Neuron (in vitro differentiated cells): ENCODE results near the gene SLC30A1.
"Not testable (repeated sequence)": the region's sequence is repeated elsewhere in the genome, so short reads cannot be mapped to it uniquely, and the experiment has no call there.

Source experiments
- H2AFZ ChIP-seq: one replicate; pipeline ENCODE4 v1.6.1; 2013; ENCODE audit warnings: low read depth, mild to moderate bottlenecking, inconsistent platforms, low read length, moderate library complexity
- H3K27me3 ChIP-seq: one replicate; pipeline ENCODE4 v1.6.1; 2013; ENCODE audit warnings: low read length; ENCODE audit not compliant: insufficient read depth
- H3K36me3 ChIP-seq: one replicate; pipeline ENCODE4 v1.6.1; 2013; ENCODE audit warnings: low read length; ENCODE audit not compliant: insufficient read depth
- H3K4me1 ChIP-seq: one replicate; pipeline ENCODE4 v1.6.1; 2013; ENCODE audit warnings: low read length; ENCODE audit not compliant: insufficient read depth
- H3K4me3 ChIP-seq: 2 replicates; pipeline ENCODE4 v1.5.1; 2013; ENCODE audit warnings: mild to moderate bottlenecking, low read length, moderate library complexity
- H3K9me3 ChIP-seq: one replicate; pipeline ENCODE4 v1.6.1; 2013; ENCODE audit warnings: low read length

The SLC30A1 gene

DNA sequence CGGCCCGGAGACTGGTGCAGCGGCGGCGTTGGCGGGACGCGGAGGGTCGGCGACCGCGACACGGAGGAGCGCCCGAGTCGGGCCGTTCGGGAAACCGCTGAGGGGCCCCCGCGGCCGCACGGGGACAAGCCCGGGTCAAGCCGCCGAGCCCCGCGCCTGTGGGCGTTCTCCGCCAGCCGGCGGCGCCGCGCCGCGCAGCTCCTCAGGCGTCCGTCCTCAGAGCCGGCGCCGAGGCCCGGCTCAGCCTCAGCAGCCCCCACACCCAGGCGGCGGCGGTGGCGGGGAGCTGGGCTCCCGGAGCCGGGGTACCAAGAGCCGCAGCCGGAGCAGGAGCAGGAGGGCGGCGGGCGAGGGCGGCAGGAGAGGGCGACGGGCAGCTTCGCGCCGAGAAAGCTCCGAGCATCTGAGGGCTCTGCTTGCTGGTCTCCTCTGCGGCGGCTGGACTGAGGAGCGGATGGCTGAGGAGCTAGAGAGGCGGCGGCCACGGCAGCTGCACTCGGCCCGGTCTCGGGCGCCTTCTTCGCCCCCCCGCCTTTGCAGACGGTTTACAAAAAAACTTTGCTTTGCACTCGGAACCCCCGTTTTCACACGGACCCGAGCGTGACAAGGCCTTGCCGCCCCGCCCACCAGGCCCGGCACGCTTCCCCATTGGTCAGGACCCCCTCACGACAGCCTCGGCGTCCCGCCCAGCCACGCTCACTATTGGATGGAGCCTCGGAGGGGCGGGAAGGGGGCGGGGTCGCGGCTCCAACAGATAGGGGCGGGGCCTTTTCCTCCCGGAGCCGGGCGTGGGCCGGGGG is at the start of gene SLC30A1:
Gene SLC30A1 (minus strand): TSS at position 522 of the 800 bp plus-strand sequence. CDS start 549 bp downstream, outside the sequence.
- Histone ChIP-seq H3K36me3 (peaks cover 15% of the 10 kb centered on the region), H3K4me3 (peak within 1 kb of the TSS; percentile 93), H3K4me1 (peaks cover 33% of the 10 kb centered on the region), H3K9me3 (no peaks in the 10 kb centered on the region), H3K27me3 (peaks cover 15% of the 10 kb centered on the region), H2AFZ (peak within 1 kb of the TSS; percentile 74)

DNA sequence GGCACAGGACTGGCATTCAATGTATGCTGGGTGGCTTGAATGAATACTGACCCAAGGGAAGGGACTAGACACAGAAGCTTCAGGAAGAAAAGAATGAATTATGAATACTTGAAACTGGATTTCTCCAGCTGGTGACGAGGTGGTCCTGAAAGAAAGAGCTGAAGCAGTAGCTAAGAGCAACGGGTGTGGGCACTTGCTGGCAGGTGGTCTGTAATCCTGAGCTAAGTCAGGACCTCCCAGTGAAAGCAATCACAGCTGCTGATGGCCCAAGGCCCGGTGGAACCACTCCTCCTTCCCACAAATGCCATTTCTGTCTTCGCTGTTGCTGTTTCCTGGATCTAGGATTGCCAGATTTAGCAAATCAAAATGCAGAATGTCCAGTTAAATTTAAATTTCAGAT is 49.5 kb upstream of the SLC30A1 start:
- no peak overlapping the region for H3K4me3 ChIP-seq
- no peaks in the 10 kb centered on the region for H3K9me3 ChIP-seq
- H3K4me1 ChIP-seq: peaks cover 3% of the 10 kb centered on the region
- no peak overlapping the region for H2AFZ ChIP-seq
- H3K36me3 ChIP-seq: no peaks in the 10 kb centered on the region
- peaks cover 6% of the 10 kb centered on the region for H3K27me3 ChIP-seq

DNA sequence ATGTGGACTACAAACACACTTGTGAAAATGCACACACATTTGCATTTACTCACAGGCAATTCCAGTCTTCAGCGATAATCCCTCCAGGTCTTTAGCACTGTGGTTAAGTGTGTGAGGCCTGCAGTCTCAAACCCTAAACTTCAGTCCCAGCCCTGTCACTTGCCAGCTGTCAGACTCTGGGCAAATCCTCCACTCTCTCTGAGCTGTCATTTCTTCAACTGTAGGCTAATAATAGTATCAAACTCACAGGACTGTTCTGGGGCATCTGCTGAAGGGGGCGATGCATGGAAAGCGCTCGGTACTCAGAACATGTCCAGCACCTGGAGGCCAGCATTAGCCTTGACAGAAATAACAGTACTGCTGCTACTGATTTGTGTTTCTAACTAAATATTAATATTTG is 48.3 kb upstream of the SLC30A1 start:
- H3K27me3 ChIP-seq: peaks cover 6% of the 10 kb centered on the region
- H3K36me3 ChIP-seq: no peaks in the 10 kb centered on the region
- no peaks in the 10 kb centered on the region for H3K4me1 ChIP-seq
- no peak overlapping the region for H3K4me3 ChIP-seq
- no peaks in the 10 kb centered on the region for H3K9me3 ChIP-seq
- no peak overlapping the region for H2AFZ ChIP-seq

DNA sequence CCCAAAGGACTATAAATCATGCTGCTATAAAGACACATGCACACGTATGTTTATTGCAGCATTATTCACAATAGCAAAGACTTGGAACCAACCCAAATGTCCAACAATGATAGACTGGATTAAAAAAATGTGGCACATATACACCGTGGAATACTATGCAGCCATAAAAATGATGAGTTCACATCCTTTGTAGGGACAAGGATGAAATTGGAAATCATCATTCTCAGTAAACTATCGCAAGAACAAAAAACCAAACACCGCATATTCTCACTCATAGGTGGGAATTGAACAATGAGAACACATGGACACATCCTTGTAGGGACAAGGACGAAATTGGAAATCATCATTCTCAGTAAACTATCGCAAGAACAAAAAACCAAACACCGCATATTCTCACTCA is 46.9 kb upstream of the SLC30A1 start:
- H2AFZ ChIP-seq, H3K27me3 ChIP-seq, H3K9me3 ChIP-seq, H3K4me1 ChIP-seq, H3K4me3 ChIP-seq, H3K36me3 ChIP-seq: not testable (repeated sequence)

DNA sequence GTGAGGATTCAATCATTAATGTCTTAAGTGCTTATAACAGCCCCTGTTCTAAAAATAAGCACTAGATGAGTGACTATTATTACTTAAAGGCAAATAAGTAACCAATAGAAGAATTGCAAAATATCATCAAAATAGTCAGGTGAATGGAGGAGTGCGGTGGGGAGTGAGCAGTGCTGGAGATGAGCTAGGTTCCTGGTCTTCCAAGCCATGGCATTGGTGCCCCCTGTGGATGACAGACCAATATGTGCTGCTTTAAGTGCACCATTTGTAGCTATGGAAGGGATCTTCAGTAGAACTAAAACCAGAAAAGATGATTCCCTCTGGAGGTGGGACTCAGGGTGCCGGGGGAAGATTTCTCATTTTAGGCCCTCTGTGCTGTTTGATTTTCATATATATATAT is 46.1 kb upstream of the SLC30A1 start:
- Histone ChIP-seq H3K4me3 (no peak overlapping the region), H3K27me3 (peaks cover 3% of the 10 kb centered on the region), H2AFZ (no peak overlapping the region), H3K36me3 (no peaks in the 10 kb centered on the region), H3K4me1 (no peaks in the 10 kb centered on the region), H3K9me3 (no peaks in the 10 kb centered on the region)

- no peak overlapping the region for H3K4me3 ChIP-seq
- H3K36me3 ChIP-seq: no peaks in the 10 kb centered on the region
- no peak overlapping the region for H2AFZ ChIP-seq
- peaks cover 2% of the 10 kb centered on the region for H3K27me3 ChIP-seq
- H3K4me1 ChIP-seq: no peaks in the 10 kb centered on the region
- H3K9me3 ChIP-seq: no peaks in the 10 kb centered on the region
Measured at GRCh38 chr1:211623515-211623914, 44.6 kb upstream of the SLC30A1 start.

GRCh38 chr1:211621447-211622198 is 42.7 kb upstream of the SLC30A1 start:
- Histone ChIP-seq H3K4me3 (no peak overlapping the region), H3K9me3 (no peaks in the 10 kb centered on the region), H3K4me1 (no peaks in the 10 kb centered on the region), H3K36me3 (no peaks in the 10 kb centered on the region), H3K27me3 (peaks cover 2% of the 10 kb centered on the region), H2AFZ (no peak overlapping the region)

GRCh38 chr1:211620097-211620496 is 41.1 kb upstream of the SLC30A1 start:
- no peak overlapping the region for H3K4me3 ChIP-seq
- H3K9me3 ChIP-seq: no peaks in the 10 kb centered on the region
- H3K4me1 ChIP-seq: no peaks in the 10 kb centered on the region
- no peaks in the 10 kb centered on the region for H3K36me3 ChIP-seq
- no peak overlapping the region for H2AFZ ChIP-seq
- H3K27me3 ChIP-seq: peaks cover 2% of the 10 kb centered on the region

DNA sequence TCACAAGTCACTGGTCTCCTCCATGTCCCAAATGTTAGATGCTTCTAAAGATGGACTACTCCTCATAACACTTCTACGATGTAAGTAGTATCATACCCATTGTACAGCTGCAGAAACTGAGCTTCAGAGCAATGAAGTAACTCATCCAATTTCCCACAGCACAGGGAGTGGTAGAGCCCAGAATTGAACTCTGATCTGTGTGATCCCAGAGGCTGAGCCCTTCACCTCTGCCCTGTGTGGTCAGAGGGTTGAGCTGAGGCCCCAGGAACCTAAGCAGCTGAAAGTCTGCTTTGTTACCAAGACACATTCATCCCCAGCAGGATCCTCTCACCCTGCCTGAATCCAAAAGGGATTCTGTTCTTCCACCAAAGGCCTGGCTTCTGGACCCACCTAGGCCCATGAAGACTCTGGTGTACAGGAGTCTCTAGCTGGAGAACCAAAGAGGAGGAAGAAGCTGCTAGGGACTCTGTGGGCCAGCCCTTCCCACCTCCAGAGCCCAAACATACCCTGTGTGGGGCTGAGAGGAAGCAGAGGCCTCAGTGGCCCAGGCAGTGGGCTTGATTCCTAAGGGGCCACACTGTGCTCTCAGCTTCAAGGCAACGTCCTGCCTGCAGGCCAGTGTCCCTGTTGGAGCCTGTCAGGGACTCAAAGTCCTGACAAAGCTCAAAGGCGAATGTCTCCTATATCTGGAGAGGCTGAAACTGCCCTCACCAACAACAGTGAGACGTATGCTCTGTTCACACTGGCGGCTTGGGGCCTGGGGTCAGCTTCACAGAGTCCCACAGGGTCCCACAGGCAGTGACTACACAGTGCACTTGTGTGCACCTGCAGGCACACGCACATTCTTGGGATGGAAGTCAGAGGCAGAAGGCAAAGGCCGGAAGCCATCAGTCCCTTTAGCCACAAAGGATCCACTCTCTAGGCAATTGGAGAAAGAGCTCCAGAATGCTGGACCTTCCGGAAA is 40.4 kb upstream of the SLC30A1 start:
- Histone ChIP-seq H3K36me3 (no peaks in the 10 kb centered on the region), H3K4me3 (no peak overlapping the region), H3K4me1 (no peaks in the 10 kb centered on the region), H2AFZ (no peak overlapping the region), H3K9me3 (no peaks in the 10 kb centered on the region), H3K27me3 (peaks cover 2% of the 10 kb centered on the region)

GRCh38 chr1:211616965-211617297 is 38.0 kb upstream of the SLC30A1 start:
- Histone ChIP-seq H3K9me3 (no peaks in the 10 kb centered on the region), H3K27me3 (no peaks in the 10 kb centered on the region), H3K36me3 (no peaks in the 10 kb centered on the region), H3K4me3 (no peak overlapping the region), H3K4me1 (no peaks in the 10 kb centered on the region), H2AFZ (no peak overlapping the region)

- H3K36me3 ChIP-seq: no peaks in the 10 kb centered on the region
- H3K4me1 ChIP-seq: no peaks in the 10 kb centered on the region
- no peak overlapping the region for H3K4me3 ChIP-seq
- no peak overlapping the region for H2AFZ ChIP-seq
- H3K27me3 ChIP-seq: no peaks in the 10 kb centered on the region
- no peaks in the 10 kb centered on the region for H3K9me3 ChIP-seq
Measured at GRCh38 chr1:211616231-211616964, 37.4 kb upstream of the SLC30A1 start.

DNA sequence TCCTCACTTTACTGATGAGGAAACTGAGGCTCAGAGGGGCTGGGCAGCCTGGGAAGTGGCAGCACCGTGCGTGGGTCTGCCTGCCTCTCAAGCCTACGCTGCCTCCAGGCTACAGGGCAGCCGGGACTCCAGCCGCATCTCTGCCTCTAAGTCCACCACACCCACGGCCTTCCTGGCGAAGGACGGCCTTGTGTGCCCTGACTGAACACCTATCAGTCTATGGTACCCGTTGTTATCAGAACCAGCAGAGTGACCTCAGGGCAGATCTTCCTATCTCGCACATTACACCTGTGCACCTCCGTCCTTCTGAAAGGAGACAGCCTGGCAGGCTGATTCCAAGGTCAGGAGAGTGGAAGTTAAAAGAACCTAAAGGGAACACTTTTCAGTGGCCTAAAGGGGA is 35.7 kb upstream of the SLC30A1 start:
- Histone ChIP-seq H3K27me3 (peaks cover 3% of the 10 kb centered on the region), H3K36me3 (no peaks in the 10 kb centered on the region), H2AFZ (no peak overlapping the region), H3K4me1 (no peaks in the 10 kb centered on the region), H3K4me3 (no peak overlapping the region), H3K9me3 (no peaks in the 10 kb centered on the region)
